ENCODE results near the gene SLC24A1.
A peak's percentile ranks its signal among the peaks of the same experiment; 100 is the strongest.

SLC24A1 gene

GRCh38 chr15:65641768-65642475, 20.2 kb downstream of the SLC24A1 start:
- no peak overlapping the region for H3K4me3 ChIP-seq (ENCODE audit: low read depth, low read length)
- TF ChIP-seq CTCF (conservative IDR thresholded peaks at IDR 0.05; ENCODE audit: low read depth, low read length): no peak
- no peak for DNase-seq (ENCODE audit: low read depth)

- no peak for TF ChIP-seq CTCF (conservative IDR thresholded peaks at IDR 0.05; ENCODE audit: low read depth, low read length)
- no peak overlapping the region for H3K4me3 ChIP-seq (ENCODE audit: low read depth, low read length)
- no peak for DNase-seq (ENCODE audit: low read depth)
Measured at GRCh38 chr15:65642594-65642993, 20.9 kb downstream of the SLC24A1 start.

DNA sequence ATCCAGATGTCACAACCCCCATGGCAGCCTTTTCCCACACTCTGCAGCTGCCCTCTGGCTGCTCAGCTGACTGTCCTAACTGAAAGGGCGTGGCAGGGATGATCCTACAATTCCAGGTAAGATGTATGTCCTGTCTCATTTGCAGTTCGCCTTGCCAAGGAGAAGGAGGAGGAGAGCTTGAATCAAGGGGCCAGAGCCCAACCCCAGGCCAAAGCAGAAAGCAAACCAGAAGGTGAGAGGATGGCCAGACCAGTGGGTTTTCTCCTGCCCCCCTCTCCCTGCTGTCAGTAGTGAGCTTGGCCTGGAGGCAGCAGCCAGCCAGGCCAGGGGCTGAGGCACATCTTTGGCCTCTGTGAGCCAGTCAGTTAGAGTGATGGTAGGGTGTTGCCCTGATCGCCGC, 22.5 kb downstream of the SLC24A1 start:
- TF ChIP-seq CTCF (conservative IDR thresholded peaks at IDR 0.05; ENCODE audit: low read depth, low read length): no peak
- no peak overlapping the region for H3K4me3 ChIP-seq (ENCODE audit: low read depth, low read length)
- no peak for DNase-seq (ENCODE audit: low read depth)

DNA sequence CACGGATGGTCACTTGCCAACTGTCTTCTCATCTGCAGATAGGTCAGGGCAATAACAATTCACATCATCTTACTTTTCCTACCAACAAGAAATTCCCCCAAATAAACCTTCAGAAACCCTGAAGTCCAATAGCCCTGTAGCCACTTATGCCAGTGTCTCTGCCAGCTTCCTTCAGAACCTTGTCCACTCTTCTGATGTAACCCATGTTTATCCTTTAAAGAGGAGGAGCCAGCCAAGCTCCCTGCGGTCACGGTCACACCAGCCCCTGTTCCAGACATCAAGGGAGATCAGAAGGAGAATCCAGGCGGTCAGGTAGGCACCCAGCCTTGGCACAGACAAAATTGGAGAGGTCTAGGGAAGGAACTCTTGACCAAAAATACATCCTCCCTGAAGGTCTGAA, 23.7 kb downstream of the SLC24A1 start:
- TF ChIP-seq CTCF (conservative IDR thresholded peaks at IDR 0.05; ENCODE audit: low read depth, low read length): no peak
- no peak for DNase-seq (ENCODE audit: low read depth)
- H3K4me3 ChIP-seq (ENCODE audit: low read depth, low read length): no peak overlapping the region

DNA sequence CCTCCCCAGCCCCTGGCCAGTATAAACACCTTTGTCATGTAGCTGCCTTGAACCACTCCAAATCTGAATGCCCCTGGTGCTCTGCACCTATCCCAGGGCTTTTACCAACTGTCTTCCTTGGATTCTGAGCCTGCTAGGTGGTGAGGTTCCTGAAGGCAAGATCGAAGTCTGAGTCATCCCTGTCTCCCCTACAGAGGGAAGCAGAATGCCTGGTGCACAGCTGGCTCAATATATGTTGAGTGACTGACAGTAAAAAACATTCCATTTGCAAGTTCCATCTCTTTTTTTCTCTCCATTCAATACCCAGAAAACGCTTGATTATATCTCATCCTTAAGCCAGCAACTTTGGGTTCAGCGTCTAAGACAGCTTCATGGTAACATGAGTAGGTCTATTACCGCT, 24.7 kb downstream of the SLC24A1 start:
- H3K4me3 ChIP-seq (ENCODE audit: low read depth, low read length): no peak overlapping the region
- DNase-seq (ENCODE audit: low read depth): peak; percentile 66
- no peak for TF ChIP-seq CTCF (conservative IDR thresholded peaks at IDR 0.05; ENCODE audit: low read depth, low read length)

GRCh38 chr15:65650312-65651041, 28.7 kb downstream of the SLC24A1 start:
- no peak for DNase-seq (ENCODE audit: low read depth)
- no peak overlapping the region for H3K4me3 ChIP-seq (ENCODE audit: low read depth, low read length)
- no peak for TF ChIP-seq CTCF (conservative IDR thresholded peaks at IDR 0.05; ENCODE audit: low read depth, low read length)

GRCh38 chr15:65651042-65651322, 29.2 kb downstream of the SLC24A1 start:
- no peak for DNase-seq (ENCODE audit: low read depth)
- H3K4me3 ChIP-seq (ENCODE audit: low read depth, low read length): no peak overlapping the region
- TF ChIP-seq CTCF (conservative IDR thresholded peaks at IDR 0.05; ENCODE audit: low read depth, low read length): no peak
